Ishikawa (cell line): ENCODE data around the gene SALL3.

Source experiments
- CEBPB ChIP-seq: IDR thresholded peaks from 2 replicates; pipeline ENCODE4 v1.6.1; 2012
- CREB1 ChIP-seq: IDR thresholded peaks from 2 replicates; pipeline ENCODE4 v1.6.1; 2012; ENCODE audit warnings: low read depth
- EGR1 ChIP-seq: IDR thresholded peaks from 2 replicates; pipeline ENCODE4 v1.6.1; 2012
- EP300 ChIP-seq: IDR thresholded peaks from 2 replicates; pipeline ENCODE4 v1.6.1; 2012; ENCODE audit warnings: borderline replicate concordance
- NFIC ChIP-seq: IDR thresholded peaks from 2 replicates; pipeline ENCODE4 v1.6.1; 2012
- RAD21 ChIP-seq: IDR thresholded peaks from 2 replicates; pipeline ENCODE4 v1.6.1; 2012; ENCODE audit warnings: low read depth
- TAF1 ChIP-seq: IDR thresholded peaks from 2 replicates; pipeline ENCODE4 v1.6.1; 2012; ENCODE audit warnings: low read depth, mild to moderate bottlenecking
- TCF12 ChIP-seq: IDR thresholded peaks from 2 replicates; pipeline ENCODE4 v1.6.1; 2012; ENCODE audit warnings: low read depth
- YY1 ChIP-seq: IDR thresholded peaks from 2 replicates; pipeline ENCODE4 v1.6.1; 2012; ENCODE audit warnings: low read depth
- ZBTB7A ChIP-seq: IDR thresholded peaks from 2 replicates; pipeline ENCODE4 v1.6.1; 2012; ENCODE audit warnings: low read depth
- TF ChIP-seq, protein P1 (sequence below): IDR thresholded peaks from 2 replicates; pipeline ENCODE4 v1.6.1; 2012
- TF ChIP-seq, protein P2 (sequence below): IDR thresholded peaks from 2 replicates; pipeline ENCODE4 v1.6.1; 2012; ENCODE audit warnings: low read depth, mild to moderate bottlenecking
- TF ChIP-seq, protein P3 (sequence below): IDR thresholded peaks from 2 replicates; pipeline ENCODE4 v1.6.1; 2012

DNA sequence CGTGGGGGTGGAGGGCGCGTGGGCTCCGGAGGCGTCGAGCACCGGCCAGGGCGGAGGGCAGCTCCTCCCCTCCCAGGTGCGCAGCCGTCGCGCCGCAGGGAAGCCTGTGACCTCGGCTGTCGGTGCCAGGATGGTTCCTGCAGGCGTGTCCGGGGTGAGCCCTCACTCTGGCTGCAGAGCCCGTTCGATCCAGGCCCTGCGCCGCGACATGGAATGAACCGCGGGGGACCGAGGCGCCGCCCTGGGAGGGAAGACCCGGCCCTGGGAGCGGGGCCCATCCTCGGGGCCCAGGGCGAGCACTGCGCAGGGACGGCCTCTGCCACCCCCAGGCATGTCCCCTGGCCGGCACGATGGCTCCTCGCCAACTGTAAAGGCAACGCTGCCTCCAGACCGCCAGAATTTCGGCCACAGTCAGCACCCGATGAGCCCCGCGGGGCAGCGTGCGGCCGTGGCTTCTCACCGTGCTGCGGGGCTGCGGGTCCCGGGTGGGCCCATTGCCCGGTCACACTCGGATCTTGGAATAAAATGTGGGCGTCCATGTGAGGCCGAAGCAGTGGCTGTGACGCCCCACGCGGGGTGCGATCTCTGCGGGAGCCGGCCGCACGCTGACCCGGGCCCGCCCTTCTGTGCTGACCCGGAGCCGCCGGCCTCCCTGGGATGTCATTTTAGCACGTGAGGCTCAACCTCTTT, 26.6 kb downstream of the SALL3 start:
- TF ChIP-seq, protein P1, sequence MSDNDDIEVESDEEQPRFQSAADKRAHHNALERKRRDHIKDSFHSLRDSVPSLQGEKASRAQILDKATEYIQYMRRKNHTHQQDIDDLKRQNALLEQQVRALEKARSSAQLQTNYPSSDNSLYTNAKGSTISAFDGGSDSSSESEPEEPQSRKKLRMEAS, result no peak
- TF ChIP-seq, protein P2, sequence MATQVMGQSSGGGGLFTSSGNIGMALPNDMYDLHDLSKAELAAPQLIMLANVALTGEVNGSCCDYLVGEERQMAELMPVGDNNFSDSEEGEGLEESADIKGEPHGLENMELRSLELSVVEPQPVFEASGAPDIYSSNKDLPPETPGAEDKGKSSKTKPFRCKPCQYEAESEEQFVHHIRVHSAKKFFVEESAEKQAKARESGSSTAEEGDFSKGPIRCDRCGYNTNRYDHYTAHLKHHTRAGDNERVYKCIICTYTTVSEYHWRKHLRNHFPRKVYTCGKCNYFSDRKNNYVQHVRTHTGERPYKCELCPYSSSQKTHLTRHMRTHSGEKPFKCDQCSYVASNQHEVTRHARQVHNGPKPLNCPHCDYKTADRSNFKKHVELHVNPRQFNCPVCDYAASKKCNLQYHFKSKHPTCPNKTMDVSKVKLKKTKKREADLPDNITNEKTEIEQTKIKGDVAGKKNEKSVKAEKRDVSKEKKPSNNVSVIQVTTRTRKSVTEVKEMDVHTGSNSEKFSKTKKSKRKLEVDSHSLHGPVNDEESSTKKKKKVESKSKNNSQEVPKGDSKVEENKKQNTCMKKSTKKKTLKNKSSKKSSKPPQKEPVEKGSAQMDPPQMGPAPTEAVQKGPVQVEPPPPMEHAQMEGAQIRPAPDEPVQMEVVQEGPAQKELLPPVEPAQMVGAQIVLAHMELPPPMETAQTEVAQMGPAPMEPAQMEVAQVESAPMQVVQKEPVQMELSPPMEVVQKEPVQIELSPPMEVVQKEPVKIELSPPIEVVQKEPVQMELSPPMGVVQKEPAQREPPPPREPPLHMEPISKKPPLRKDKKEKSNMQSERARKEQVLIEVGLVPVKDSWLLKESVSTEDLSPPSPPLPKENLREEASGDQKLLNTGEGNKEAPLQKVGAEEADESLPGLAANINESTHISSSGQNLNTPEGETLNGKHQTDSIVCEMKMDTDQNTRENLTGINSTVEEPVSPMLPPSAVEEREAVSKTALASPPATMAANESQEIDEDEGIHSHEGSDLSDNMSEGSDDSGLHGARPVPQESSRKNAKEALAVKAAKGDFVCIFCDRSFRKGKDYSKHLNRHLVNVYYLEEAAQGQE, result no peak
- TF ChIP-seq TAF1 (no peak), CEBPB (no peak), TCF12 (no peak), EP300 (no peak), YY1 (no peak), ZBTB7A (no peak), CREB1 (no peak), RAD21 (no peak), EGR1 (no peak), NFIC (no peak)
- TF ChIP-seq, protein P3, sequence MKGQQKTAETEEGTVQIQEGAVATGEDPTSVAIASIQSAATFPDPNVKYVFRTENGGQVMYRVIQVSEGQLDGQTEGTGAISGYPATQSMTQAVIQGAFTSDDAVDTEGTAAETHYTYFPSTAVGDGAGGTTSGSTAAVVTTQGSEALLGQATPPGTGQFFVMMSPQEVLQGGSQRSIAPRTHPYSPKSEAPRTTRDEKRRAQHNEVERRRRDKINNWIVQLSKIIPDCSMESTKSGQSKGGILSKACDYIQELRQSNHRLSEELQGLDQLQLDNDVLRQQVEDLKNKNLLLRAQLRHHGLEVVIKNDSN, result no peak
